ENCODE data around the gene SPRED2.

GRCh38 chr2:65345631-65346030, 86.8 kb downstream of the SPRED2 start:
- TF ChIP-seq EZH2 (IDR thresholded peaks at IDR 0.05; ENCODE audit: insufficient read depth, poor library complexity, severe bottlenecking): no peak
- no peak for TF ChIP-seq EZH2phosphoT487 (IDR thresholded peaks at IDR 0.05; ENCODE audit: insufficient read depth, low read depth)
